Skin epidermis (tissue), 12 donors: Measurements from ENCODE around the gene BTRC.

Experiments
- H3K27ac ChIP-seq, 21 experiments: fragments of 200-600 bp; sonication (generic) in 11 of 21; one replicate each; pipeline ENCODE4 v1.5.0; 2020; ENCODE audit warnings: mild to moderate bottlenecking in 3 of 21, inconsistent platforms in 2 of 21, moderate library complexity in 2 of 21
- H3K4me3 ChIP-seq, 7 experiments: fragments of 200-600 bp; sonication (generic) in 2 of 7; one replicate each; pipeline ENCODE4 v1.5.0; 2020; ENCODE audit warnings: inconsistent platforms in 2 of 7, mild to moderate bottlenecking in 2 of 7, moderate library complexity in 1 of 7

BTRC gene

GRCh38 chr10:101560298-101561067 is 206.5 kb downstream of the BTRC start:
- Histone ChIP-seq H3K27ac (no peak overlapping the region), H3K4me3 (no peak overlapping the region)

GRCh38 chr10:101561068-101561915 is 207.3 kb downstream of the BTRC start:
- Histone ChIP-seq H3K27ac (no peak overlapping the region), H3K4me3 (no peak overlapping the region)

- no peak overlapping the region for H3K27ac ChIP-seq
- H3K4me3 ChIP-seq, result no peak overlapping the region
These were observed 208.3 kb downstream of the BTRC start for GRCh38 chr10:101562231-101562630.

- no peak overlapping the region for H3K4me3 ChIP-seq
- no peak overlapping the region for H3K27ac ChIP-seq
These were observed 209.0 kb downstream of the BTRC start for GRCh38 chr10:101563007-101563406.

GRCh38 chr10:101563497-101564040 is 209.6 kb downstream of the BTRC start:
- H3K27ac ChIP-seq, result no peak overlapping the region
- H3K4me3 ChIP-seq, result no peak overlapping the region

- no peak overlapping the region for H3K27ac ChIP-seq
- no peak overlapping the region for H3K4me3 ChIP-seq
These were observed 210.6 kb downstream of the BTRC start for GRCh38 chr10:101564490-101564991.

GRCh38 chr10:101565370-101565900 is 211.5 kb downstream of the BTRC start:
- H3K27ac ChIP-seq, result no peak overlapping the region
- no peak overlapping the region for H3K4me3 ChIP-seq

GRCh38 chr10:101565936-101566332 is 212.0 kb downstream of the BTRC start:
- H3K4me3 ChIP-seq, result no peak overlapping the region
- no peak overlapping the region for H3K27ac ChIP-seq

- H3K4me3 ChIP-seq, result peak overlapping the region in 1 of 7 experiments; percentile 6
- no peak overlapping the region for H3K27ac ChIP-seq
These were observed 212.6 kb downstream of the BTRC start for GRCh38 chr10:101566333-101567164.

GRCh38 chr10:101567165-101568006 is 213.4 kb downstream of the BTRC start:
- no peak overlapping the region for H3K27ac ChIP-seq
- H3K4me3 ChIP-seq, result no peak overlapping the region

- no peak overlapping the region for H3K27ac ChIP-seq
- H3K4me3 ChIP-seq, result no peak overlapping the region
These were observed 214.2 kb downstream of the BTRC start for GRCh38 chr10:101568054-101568745.

GRCh38 chr10:101569323-101569621 is 215.3 kb downstream of the BTRC start:
- Histone ChIP-seq H3K27ac (no peak overlapping the region), H3K4me3 (peak overlapping the region in 3 of 7 experiments; percentile 49 to 58 (median 50))

GRCh38 chr10:101569622-101570427 is 215.9 kb downstream of the BTRC start:
- H3K4me3 ChIP-seq, result peak overlapping the region; percentile 31 to 58 (median 49)
- H3K27ac ChIP-seq, result peak overlapping the region in 9 of 21 experiments; percentile 10 to 69 (median 41)

- peak overlapping the region; percentile 31 to 58 (median 49) for H3K4me3 ChIP-seq
- H3K27ac ChIP-seq, result peak overlapping the region in 9 of 21 experiments; percentile 10 to 69 (median 45)
These were observed 216.7 kb downstream of the BTRC start for GRCh38 chr10:101570428-101571270.

GRCh38 chr10:101571271-101571925 is 217.4 kb downstream of the BTRC start:
- H3K4me3 ChIP-seq, result no peak overlapping the region

GRCh38 chr10:101572126-101572525 is 218.2 kb downstream of the BTRC start:
- Histone ChIP-seq H3K4me3 (no peak overlapping the region), H3K27ac (no peak overlapping the region)

More at GRCh38 chr10:101571271-101571925, 217.4 kb downstream of the BTRC start:
- H3K27ac ChIP-seq, result no peak overlapping the region
